Activated naive CD4-positive, alpha-beta T cell treated with anti-CD3 and anti-CD28 coated beads, Interleukin-2, amount 50 U/mL, for 24 hours (primary cell): Measurements from ENCODE around the gene NRBP1.

Experiments used
- H3K27ac Mint-ChIP-seq: one replicate; pipeline ENCODE4 v1.8.0; 2021; ENCODE audit warnings: mild to moderate bottlenecking, mixed read lengths
- H3K27me3 Mint-ChIP-seq: one replicate; pipeline ENCODE4 v1.8.0; 2021; ENCODE audit warnings: mixed read lengths
- H3K36me3 Mint-ChIP-seq: one replicate; pipeline ENCODE4 v1.8.0; 2021; ENCODE audit warnings: mixed read lengths
- H3K4me1 Mint-ChIP-seq: one replicate; pipeline ENCODE4 v1.8.0; 2021; ENCODE audit warnings: mixed read lengths
- H3K4me3 Mint-ChIP-seq: one replicate; pipeline ENCODE4 v1.8.0; 2021; ENCODE audit warnings: mild to moderate bottlenecking, mixed read lengths
- H3K9me3 Mint-ChIP-seq: one replicate; pipeline ENCODE4 v1.8.0; 2021; ENCODE audit warnings: mixed read lengths

Gene NRBP1

GRCh38 chr2:27445155-27445554 lies 16.7 kb downstream of the NRBP1 start:
- H3K9me3 Mint-ChIP-seq: no peaks in the 10 kb centered on the region
- H3K4me1 Mint-ChIP-seq: peaks cover 9% of the 10 kb centered on the region
- no peak overlapping the region for H3K4me3 Mint-ChIP-seq
- H3K27me3 Mint-ChIP-seq: no peaks in the 10 kb centered on the region
- no peak overlapping the region for H3K27ac Mint-ChIP-seq
- peaks cover 4% of the 10 kb centered on the region for H3K36me3 Mint-ChIP-seq

GRCh38 chr2:27445615-27446014 lies 17.2 kb downstream of the NRBP1 start:
- H3K4me3 Mint-ChIP-seq: no peak overlapping the region
- H3K36me3 Mint-ChIP-seq: peaks cover 3% of the 10 kb centered on the region
- H3K4me1 Mint-ChIP-seq: peaks cover 9% of the 10 kb centered on the region
- peak overlapping the region; percentile 32 for H3K27ac Mint-ChIP-seq
- no peaks in the 10 kb centered on the region for H3K27me3 Mint-ChIP-seq
- no peaks in the 10 kb centered on the region for H3K9me3 Mint-ChIP-seq

GRCh38 chr2:27446057-27446456 lies 17.6 kb downstream of the NRBP1 start:
- Mint-ChIP-seq H3K4me3 (no peak overlapping the region), H3K4me1 (peaks cover 9% of the 10 kb centered on the region), H3K27ac (peak overlapping the region; percentile 32), H3K36me3 (peaks cover 1% of the 10 kb centered on the region), H3K27me3 (no peaks in the 10 kb centered on the region), H3K9me3 (no peaks in the 10 kb centered on the region)

GRCh38 chr2:27448381-27448780 lies 19.9 kb downstream of the NRBP1 start:
- Mint-ChIP-seq H3K4me3 (no peak overlapping the region), H3K27ac (no peak overlapping the region), H3K27me3 (no peaks in the 10 kb centered on the region), H3K36me3 (peaks cover 3% of the 10 kb centered on the region), H3K4me1 (peaks cover 9% of the 10 kb centered on the region), H3K9me3 (no peaks in the 10 kb centered on the region)

- peaks cover 2% of the 10 kb centered on the region for H3K4me1 Mint-ChIP-seq
- H3K4me3 Mint-ChIP-seq: no peak overlapping the region
- H3K36me3 Mint-ChIP-seq: peaks cover 4% of the 10 kb centered on the region
- no peak overlapping the region for H3K27ac Mint-ChIP-seq
- H3K9me3 Mint-ChIP-seq: no peaks in the 10 kb centered on the region
- H3K27me3 Mint-ChIP-seq: no peaks in the 10 kb centered on the region
These were observed 22.7 kb downstream of the NRBP1 start for GRCh38 chr2:27451095-27451494.

- no peak overlapping the region for H3K4me3 Mint-ChIP-seq
- H3K9me3 Mint-ChIP-seq: no peaks in the 10 kb centered on the region
- no peaks in the 10 kb centered on the region for H3K4me1 Mint-ChIP-seq
- H3K27me3 Mint-ChIP-seq: no peaks in the 10 kb centered on the region
- no peak overlapping the region for H3K27ac Mint-ChIP-seq
- peaks cover 7% of the 10 kb centered on the region for H3K36me3 Mint-ChIP-seq
These were observed 25.5 kb downstream of the NRBP1 start for GRCh38 chr2:27453968-27454367.

GRCh38 chr2:27461118-27461517 lies 32.7 kb downstream of the NRBP1 start:
- Mint-ChIP-seq H3K9me3 (no peaks in the 10 kb centered on the region), H3K27me3 (no peaks in the 10 kb centered on the region), H3K27ac (no peak overlapping the region), H3K4me3 (no peak overlapping the region), H3K4me1 (no peaks in the 10 kb centered on the region), H3K36me3 (peaks cover 7% of the 10 kb centered on the region)

- H3K4me3 Mint-ChIP-seq: no peak overlapping the region
- no peaks in the 10 kb centered on the region for H3K4me1 Mint-ChIP-seq
- no peaks in the 10 kb centered on the region for H3K9me3 Mint-ChIP-seq
- H3K36me3 Mint-ChIP-seq: peaks cover 4% of the 10 kb centered on the region
- no peaks in the 10 kb centered on the region for H3K27me3 Mint-ChIP-seq
- H3K27ac Mint-ChIP-seq: no peak overlapping the region
These were observed 36.0 kb downstream of the NRBP1 start for GRCh38 chr2:27464443-27464842.

- H3K4me1 Mint-ChIP-seq: no peaks in the 10 kb centered on the region
- no peaks in the 10 kb centered on the region for H3K27me3 Mint-ChIP-seq
- no peaks in the 10 kb centered on the region for H3K9me3 Mint-ChIP-seq
- peaks cover 5% of the 10 kb centered on the region for H3K36me3 Mint-ChIP-seq
- H3K4me3 Mint-ChIP-seq: no peak overlapping the region
- no peak overlapping the region for H3K27ac Mint-ChIP-seq
These were observed 43.5 kb downstream of the NRBP1 start for GRCh38 chr2:27471961-27472360.

- no peak overlapping the region for H3K27ac Mint-ChIP-seq
- no peak overlapping the region for H3K4me3 Mint-ChIP-seq
- no peaks in the 10 kb centered on the region for H3K9me3 Mint-ChIP-seq
These were observed 57.1 kb downstream of the NRBP1 start for GRCh38 chr2:27485496-27485895.

GRCh38 chr2:27489118-27489497 lies 60.7 kb downstream of the NRBP1 start:
- Mint-ChIP-seq H3K27me3 (peaks cover 5% of the 10 kb centered on the region), H3K4me3 (peak overlapping the region; percentile 70), H3K4me1 (peaks cover 18% of the 10 kb centered on the region), H3K36me3 (peaks cover 2% of the 10 kb centered on the region), H3K27ac (peak overlapping the region; percentile 69), H3K9me3 (no peaks in the 10 kb centered on the region)

More at GRCh38 chr2:27485496-27485895, 57.1 kb downstream of the NRBP1 start:
- peaks cover 15% of the 10 kb centered on the region for H3K4me1 Mint-ChIP-seq
- no peaks in the 10 kb centered on the region for H3K27me3 Mint-ChIP-seq
- H3K36me3 Mint-ChIP-seq: peaks cover 6% of the 10 kb centered on the region

- H3K9me3 Mint-ChIP-seq: no peaks in the 10 kb centered on the region
- H3K27ac Mint-ChIP-seq: peak within 1 kb of the TSS; percentile 69
- peaks cover 2% of the 10 kb centered on the region for H3K36me3 Mint-ChIP-seq
- H3K4me1 Mint-ChIP-seq: peaks cover 18% of the 10 kb centered on the region
- H3K4me3 Mint-ChIP-seq: peak within 1 kb of the TSS; percentile 70
- H3K27me3 Mint-ChIP-seq: peaks cover 6% of the 10 kb centered on the region
These were observed 61.3 kb downstream of the NRBP1 start, which contains the start of gene IFT172 for GRCh38 chr2:27489498-27490397. Gene IFT172 (minus strand): TSS chr2:27489743. CDS start chr2:27489653, 90 bp downstream.
